Activated CD4-positive, alpha-beta T cell treated with anti-CD3 and anti-CD28 coated beads, Interleukin-2, amount 10 ng/mL, durations not matched to agents 7 days and 5 days (primary cell): ENCODE data around the gene IMMT. TPM values are rescaled to one million over a fixed set of nuclear protein-coding genes. Genes with fewer than 3 reads are reported as not detected.

Experiments
- CTCF ChIA-PET: fragments of 350-600 bp; sonication (Branson Sonifier 250); formaldehyde crosslinking; loops from one replicate; lab custom pipeline; 2021; ENCODE audit warnings: antibody characterized with exemption; lab: Charles Lee
- POLR2A ChIA-PET: fragments of 350-600 bp; sonication (Branson Sonifier 250); formaldehyde crosslinking; loops from one replicate; lab custom pipeline; 2021; ENCODE audit warnings: antibody characterized with exemption; lab: Charles Lee
- DNase-seq: peaks from one replicate; pipeline ENCODE4 v3.0.0-alpha.2; 2020
- H3K27ac Mint-ChIP-seq: one replicate; pipeline ENCODE4 v1.8.0; 2021; ENCODE audit warnings: mild to moderate bottlenecking, moderate library complexity, mixed read lengths
- H3K27me3 Mint-ChIP-seq: one replicate; pipeline ENCODE4 v1.8.0; 2021; ENCODE audit warnings: mixed read lengths
- H3K36me3 Mint-ChIP-seq: one replicate; pipeline ENCODE4 v1.8.0; 2021; ENCODE audit warnings: low read depth, mixed read lengths
- H3K4me1 Mint-ChIP-seq: one replicate; pipeline ENCODE4 v1.8.0; 2021; ENCODE audit warnings: mixed read lengths
- H3K4me3 Mint-ChIP-seq: one replicate; pipeline ENCODE4 v1.8.0; 2021; ENCODE audit warnings: mild to moderate bottlenecking, moderate library complexity, mixed read lengths
- H3K9me3 Mint-ChIP-seq: one replicate; pipeline ENCODE4 v1.8.0; 2021; ENCODE audit warnings: mixed read lengths
- total RNA-seq, 2 experiments: library from RNA; stranded (reverse); gene quantifications; one replicate each; pipeline ENCODE4 v1.2.3, GENCODE V29; 2021

Gene IMMT
- total RNA-seq, 2 experiments from 2014 or later: 130 to 135 TPM

DNA sequence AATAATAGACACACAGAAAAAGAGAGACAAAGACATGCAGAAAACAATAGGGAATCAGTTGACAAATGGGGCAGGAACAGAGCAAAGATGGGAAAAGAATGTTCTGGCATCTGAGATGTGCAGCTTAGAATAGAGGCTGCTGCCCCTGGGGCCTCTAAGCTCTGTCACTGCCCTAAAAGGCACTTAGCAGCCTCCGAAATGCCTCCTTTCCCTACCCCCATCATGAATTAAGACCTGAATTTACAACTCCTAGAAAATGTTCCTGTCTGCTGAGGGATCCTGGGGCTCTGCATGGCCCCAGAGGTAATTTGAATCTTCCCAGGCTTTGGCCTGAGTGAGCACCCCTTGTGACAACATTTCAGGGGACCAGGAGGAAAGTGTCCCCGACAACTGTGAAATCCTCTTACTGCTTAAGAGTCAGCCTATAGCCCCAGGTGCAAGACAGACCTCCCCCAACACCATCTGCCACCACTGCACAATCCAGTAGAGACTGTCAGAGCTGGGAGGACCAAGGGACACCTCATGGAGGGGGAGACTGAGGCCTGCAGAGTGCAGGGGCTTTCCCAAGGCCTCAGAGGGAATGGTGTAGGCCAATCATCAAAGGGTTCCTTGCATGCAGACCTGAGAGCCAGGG, 28.8 kb upstream of the IMMT start:
- no peaks in the 10 kb centered on the region for H3K27me3 Mint-ChIP-seq
- H3K27ac Mint-ChIP-seq: peak overlapping the region; percentile 81
- CTCF ChIA-PET: interaction anchor here (0.7 kb wide), 2 partner anchors 16 to 393 kb away, joined by 3 to 5 read pairs; no protein-coding TSS in a partner anchor
- POLR2A ChIA-PET: no interaction called here
- peaks cover 34% of the 10 kb centered on the region for H3K4me1 Mint-ChIP-seq
- H3K36me3 Mint-ChIP-seq: no peaks in the 10 kb centered on the region
- no peak overlapping the region for H3K4me3 Mint-ChIP-seq
- no peaks in the 10 kb centered on the region for H3K9me3 Mint-ChIP-seq
- DNase-seq: no peak

DNA sequence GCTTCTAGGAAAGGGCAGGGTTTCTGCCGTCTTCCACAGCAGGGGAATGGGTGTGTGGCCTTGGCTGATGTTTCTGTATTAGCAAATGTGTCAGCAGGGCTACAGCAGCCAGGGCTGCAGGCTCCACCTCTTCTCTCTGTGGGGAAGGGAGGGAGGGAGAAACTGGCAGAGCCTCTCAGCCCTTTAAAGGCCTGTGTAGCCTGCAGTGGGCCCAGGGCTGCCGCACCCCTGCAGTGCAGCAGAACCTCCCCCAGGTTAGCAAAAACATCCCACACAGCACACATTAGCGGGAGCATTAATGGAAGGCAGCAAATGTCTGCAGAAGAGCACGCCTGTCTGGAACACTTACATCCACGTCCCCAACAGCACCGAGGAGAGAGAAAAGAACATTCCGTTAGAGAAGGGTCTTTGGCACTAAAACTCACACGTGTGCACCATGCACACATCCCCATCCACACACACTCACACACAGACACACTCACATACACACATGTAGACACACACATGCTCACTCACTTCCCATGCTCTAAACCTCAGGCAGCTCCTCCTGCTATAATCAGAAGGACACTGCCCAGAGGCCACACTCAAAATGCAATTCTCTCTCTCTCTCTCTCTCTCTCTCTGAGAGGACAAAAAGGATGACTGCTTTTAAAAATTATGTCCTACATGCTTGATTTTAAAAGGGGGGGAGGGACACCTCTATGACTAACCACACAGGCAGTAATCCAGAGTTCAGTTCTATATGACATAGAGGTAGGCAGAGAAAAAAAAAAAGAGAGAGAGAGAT, 28.1 kb upstream of the IMMT start:
- CTCF ChIA-PET: interaction anchor here (0.7 kb wide), 2 partner anchors 15 to 393 kb away, joined by 3 to 5 read pairs; no protein-coding TSS in a partner anchor

DNA sequence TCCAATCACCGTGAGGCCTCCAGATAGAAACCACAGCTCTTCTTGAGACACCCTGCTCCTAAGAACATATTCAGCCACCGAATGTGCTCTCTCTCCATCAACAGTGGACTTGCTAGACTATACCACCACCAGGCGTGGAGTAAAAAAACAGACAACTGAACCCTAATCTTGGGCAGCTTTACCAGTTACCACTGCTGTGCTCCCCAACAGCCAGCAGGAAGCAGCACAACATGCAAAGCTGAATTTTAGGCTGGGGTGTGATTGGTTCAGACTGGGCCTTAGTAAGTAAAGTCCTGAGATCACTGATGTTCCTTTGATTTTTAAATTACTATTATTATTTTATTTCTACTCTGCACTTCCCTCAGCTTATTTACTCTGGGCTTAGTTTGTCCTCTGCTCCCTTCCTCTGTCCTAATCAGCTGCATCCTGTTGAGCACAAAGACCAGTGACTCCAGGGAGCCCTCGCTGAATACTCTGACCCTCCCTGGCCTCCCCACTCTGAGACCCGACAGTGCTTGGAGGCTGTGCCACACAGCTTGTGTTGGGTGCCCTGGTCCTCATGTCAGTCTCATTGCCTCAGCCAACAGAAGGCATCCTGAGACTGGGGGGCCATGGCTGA, 25.9 kb upstream of the IMMT start:
- POLR2A ChIA-PET: no interaction called here
- DNase-seq: peak; percentile 70
- Mint-ChIP-seq H3K9me3 (peaks cover 7% of the 10 kb centered on the region), H3K27ac (no peak overlapping the region), H3K27me3 (no peaks in the 10 kb centered on the region), H3K36me3 (peaks cover 7% of the 10 kb centered on the region), H3K4me1 (peaks cover 56% of the 10 kb centered on the region), H3K4me3 (no peak overlapping the region)
- CTCF ChIA-PET: interaction anchor here (0.9 to 1.9 kb wide), 10 partner anchors 12 to 222 kb away, joined by 3 to 6 read pairs (median 4); no protein-coding TSS in a partner anchor

More for the DNA sequence above, 28.1 kb upstream of the IMMT start:
- H3K27me3 Mint-ChIP-seq: no peaks in the 10 kb centered on the region
- peak overlapping the region; percentile 81 for H3K27ac Mint-ChIP-seq
- peaks cover under 1% of the 10 kb centered on the region for H3K9me3 Mint-ChIP-seq
- DNase-seq: no peak
- no peak overlapping the region for H3K4me3 Mint-ChIP-seq
- POLR2A ChIA-PET: no interaction called here
- peaks cover 41% of the 10 kb centered on the region for H3K4me1 Mint-ChIP-seq
- H3K36me3 Mint-ChIP-seq: no peaks in the 10 kb centered on the region

DNA sequence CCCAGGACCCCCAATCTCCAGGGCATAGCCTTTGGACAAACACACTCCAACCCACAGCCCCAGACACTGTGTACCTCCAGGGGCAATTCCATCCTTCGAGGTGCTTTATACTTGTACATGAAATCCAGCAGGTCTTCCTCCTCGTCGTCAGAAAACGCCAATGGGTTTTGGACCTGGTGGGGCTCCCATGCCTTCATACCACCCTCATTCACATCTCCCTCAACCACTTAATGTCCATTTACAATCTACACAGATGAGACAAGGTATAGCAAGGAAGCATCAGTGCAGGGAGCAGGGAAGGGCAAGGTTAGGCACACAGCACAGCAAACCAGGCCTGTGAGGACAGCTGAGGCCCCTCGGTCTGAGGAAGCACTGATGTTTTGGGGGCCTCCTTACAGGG, 24.6 kb upstream of the IMMT start:
- H3K36me3 Mint-ChIP-seq: peaks cover 7% of the 10 kb centered on the region
- ChIA-PET POLR2A (no interaction called here), CTCF (interaction anchor here (1.3 kb wide), 1 partner anchor 20 kb away, joined by 3 read pairs; no protein-coding TSS in a partner anchor)
- H3K4me3 Mint-ChIP-seq: no peak overlapping the region
- peaks cover 7% of the 10 kb centered on the region for H3K9me3 Mint-ChIP-seq
- H3K4me1 Mint-ChIP-seq: peaks cover 46% of the 10 kb centered on the region
- H3K27ac Mint-ChIP-seq: no peak overlapping the region
- DNase-seq: no peak
- no peaks in the 10 kb centered on the region for H3K27me3 Mint-ChIP-seq

DNA sequence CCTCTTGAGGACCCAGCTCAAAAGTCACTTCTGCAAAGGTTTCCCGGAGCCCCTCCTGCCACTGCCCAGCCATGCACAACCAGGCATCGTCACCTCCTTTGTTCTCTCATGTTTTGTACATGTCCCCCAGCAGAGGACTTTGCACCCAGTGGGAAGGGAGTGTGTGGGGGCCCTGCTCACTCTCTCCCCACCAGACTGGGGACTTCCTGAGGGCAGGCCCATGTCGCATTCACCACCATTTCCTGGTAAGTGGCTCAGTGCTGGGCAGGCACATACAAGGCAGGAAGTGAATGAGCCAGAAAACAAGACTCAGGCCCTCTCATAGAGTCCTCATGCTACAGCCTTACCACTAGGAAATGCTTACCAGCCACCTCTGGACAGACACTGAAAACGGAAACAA, 22.9 kb upstream of the IMMT start:
- ChIA-PET CTCF (no interaction called here), POLR2A (interaction anchor here (0.6 kb wide), 1 partner anchor 37 kb away, joined by 3 read pairs; no protein-coding TSS in a partner anchor)
- Mint-ChIP-seq H3K27me3 (no peaks in the 10 kb centered on the region), H3K9me3 (peaks cover 7% of the 10 kb centered on the region), H3K36me3 (peaks cover 14% of the 10 kb centered on the region), H3K27ac (peak overlapping the region; percentile 50), H3K4me1 (peaks cover 32% of the 10 kb centered on the region), H3K4me3 (no peak overlapping the region)
- DNase-seq: no peak

DNA sequence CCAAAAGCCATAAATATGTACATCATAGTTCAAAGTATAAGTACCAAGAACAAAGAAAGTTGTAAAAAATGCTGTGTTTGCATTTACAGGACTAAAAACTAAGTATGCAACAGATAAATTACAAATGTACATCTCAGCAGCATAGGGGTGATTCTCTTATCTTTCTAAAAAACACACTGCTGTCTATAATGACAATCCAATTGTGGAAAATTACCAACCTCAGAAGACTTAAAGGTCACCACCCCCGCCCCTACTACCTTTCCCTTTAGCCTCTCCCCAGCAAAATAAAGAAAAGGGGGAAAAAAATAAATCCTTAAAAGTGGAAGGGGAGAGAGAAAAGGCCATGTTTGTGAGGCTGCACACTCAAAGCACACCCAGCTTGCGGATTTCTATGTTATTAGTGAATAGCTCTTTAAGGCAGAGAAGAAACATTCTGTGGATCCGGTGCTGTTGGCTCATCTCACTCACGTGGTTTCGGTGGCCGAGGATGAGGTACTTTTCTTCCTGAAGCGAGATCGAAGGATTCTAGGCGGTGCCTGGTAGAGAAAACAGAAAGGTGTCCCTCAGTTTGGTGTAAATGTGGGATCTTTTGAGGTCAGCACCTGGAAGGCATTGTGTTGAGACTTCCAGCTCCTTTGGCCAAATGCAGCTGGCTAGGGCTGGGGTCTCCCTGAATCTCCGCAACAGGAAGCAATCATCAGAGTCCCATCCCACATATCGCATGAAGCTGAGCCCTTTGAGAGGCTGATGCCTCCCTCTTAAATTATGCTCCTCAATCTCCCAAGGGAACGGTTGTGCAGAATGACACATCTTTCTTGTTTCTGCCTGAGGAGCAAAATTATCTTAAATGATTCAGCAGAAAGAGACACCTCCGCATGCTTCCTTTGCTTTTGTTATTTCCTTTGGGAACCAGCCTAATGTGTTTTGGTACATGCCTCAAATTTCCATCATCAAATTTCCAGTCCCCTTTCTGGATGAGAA, 21.6 kb upstream of the IMMT start:
- ChIA-PET POLR2A (no interaction called here), CTCF (interaction anchor here (1.6 kb wide), 1 partner anchor 12 kb away, joined by 6 read pairs; no protein-coding TSS in a partner anchor)
- H3K36me3 Mint-ChIP-seq: peaks cover 21% of the 10 kb centered on the region
- peaks cover 32% of the 10 kb centered on the region for H3K4me1 Mint-ChIP-seq
- H3K27me3 Mint-ChIP-seq: no peaks in the 10 kb centered on the region
- H3K4me3 Mint-ChIP-seq: no peak overlapping the region
- no peak for DNase-seq
- H3K27ac Mint-ChIP-seq: peak overlapping the region; percentile 5
- H3K9me3 Mint-ChIP-seq: peaks cover 7% of the 10 kb centered on the region

DNA sequence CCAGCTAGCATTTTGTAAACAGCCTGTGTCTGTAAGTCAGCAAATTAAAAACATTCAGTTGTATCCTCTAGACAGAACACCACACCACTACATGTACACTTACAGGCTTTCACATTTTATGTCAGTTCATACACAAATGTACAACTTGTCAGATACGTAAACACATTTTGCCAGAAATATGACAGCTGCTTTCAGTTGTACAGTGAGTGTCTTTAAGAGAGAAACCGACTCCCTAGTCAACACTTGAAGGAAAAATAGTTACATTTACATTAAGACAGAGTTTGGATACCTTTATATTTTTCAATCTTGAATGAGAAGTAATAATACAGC, 19.2 kb upstream of the IMMT start:
- peaks cover 7% of the 10 kb centered on the region for H3K9me3 Mint-ChIP-seq
- peaks cover 25% of the 10 kb centered on the region for H3K4me1 Mint-ChIP-seq
- CTCF ChIA-PET: interaction anchor here (1.9 kb wide), 1 partner anchor 14 kb away, joined by 5 read pairs; no protein-coding TSS in a partner anchor
- no peak for DNase-seq
- POLR2A ChIA-PET: no interaction called here
- H3K36me3 Mint-ChIP-seq: peaks cover 41% of the 10 kb centered on the region
- no peaks in the 10 kb centered on the region for H3K27me3 Mint-ChIP-seq
- no peak overlapping the region for H3K4me3 Mint-ChIP-seq
- H3K27ac Mint-ChIP-seq: no peak overlapping the region

DNA sequence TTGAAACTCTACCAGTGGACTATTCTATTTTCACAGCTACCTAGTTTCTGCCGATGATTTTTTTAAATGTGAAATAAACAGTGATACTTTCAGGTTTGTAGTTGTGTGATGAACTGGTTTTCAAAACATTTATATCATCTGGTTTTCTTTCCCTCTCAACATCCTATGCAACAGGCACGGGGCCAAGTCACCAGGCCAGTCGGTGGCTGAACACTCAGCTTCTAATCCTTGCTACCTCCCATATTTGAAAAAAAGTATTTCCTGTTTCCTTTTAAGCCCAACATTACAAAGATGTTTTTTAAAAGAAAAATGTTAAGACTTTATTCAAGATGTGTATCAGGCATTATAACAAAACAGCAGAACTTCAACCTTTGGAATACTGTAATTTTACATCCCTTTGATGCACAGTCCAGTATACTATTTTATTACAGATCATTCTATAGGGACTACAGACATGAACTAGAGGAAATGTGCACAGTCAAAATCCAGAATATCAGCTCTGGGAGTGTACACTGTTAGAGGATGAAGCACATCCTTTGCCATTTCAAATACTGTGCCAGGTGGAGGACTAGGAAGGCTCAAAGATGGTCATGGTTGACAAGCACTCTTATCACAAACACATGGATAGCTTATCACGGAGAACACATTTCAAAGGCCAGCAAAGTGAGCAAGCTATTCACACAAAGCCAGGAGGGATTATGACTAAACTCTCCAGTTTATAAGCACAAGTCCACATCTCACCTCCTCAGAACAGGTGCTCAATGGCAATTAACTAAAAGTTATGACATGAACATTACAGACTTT, 18.6 kb upstream of the IMMT start:
- peaks cover 7% of the 10 kb centered on the region for H3K9me3 Mint-ChIP-seq
- ChIA-PET POLR2A (interaction anchor here (0.7 kb wide), 1 partner anchor 336 kb away, joined by 3 read pairs; no protein-coding TSS in a partner anchor), CTCF (interaction anchor here (1.9 kb wide), 1 partner anchor 13 kb away, joined by 5 read pairs; no protein-coding TSS in a partner anchor)
- DNase-seq: no peak
- H3K27ac Mint-ChIP-seq: no peak overlapping the region
- H3K4me3 Mint-ChIP-seq: no peak overlapping the region
- H3K27me3 Mint-ChIP-seq: no peaks in the 10 kb centered on the region
- peaks cover 24% of the 10 kb centered on the region for H3K4me1 Mint-ChIP-seq
- peaks cover 43% of the 10 kb centered on the region for H3K36me3 Mint-ChIP-seq

DNA sequence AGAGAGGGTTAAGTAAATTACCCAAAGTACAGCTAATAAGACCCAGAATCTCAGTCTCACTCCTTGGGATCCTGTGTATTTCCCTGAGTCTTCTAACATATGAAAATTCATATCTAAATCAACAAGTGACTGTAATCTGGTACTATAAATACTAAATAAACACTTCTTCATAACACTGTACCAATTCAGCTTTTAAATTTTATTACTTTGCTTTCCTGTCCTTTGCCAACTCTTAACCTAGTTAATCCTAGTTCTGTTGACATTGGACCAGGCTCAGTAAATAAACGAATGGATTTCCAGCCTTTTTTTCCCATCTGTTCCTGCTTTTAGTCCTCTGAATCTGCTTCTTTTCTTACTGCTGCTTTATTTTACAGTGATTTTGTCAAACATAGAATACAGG, 17.8 kb upstream of the IMMT start:
- peaks cover 4% of the 10 kb centered on the region for H3K9me3 Mint-ChIP-seq
- no peak overlapping the region for H3K27ac Mint-ChIP-seq
- DNase-seq: no peak
- peaks cover 15% of the 10 kb centered on the region for H3K4me1 Mint-ChIP-seq
- ChIA-PET POLR2A (interaction anchor here (0.7 kb wide), 1 partner anchor 335 kb away, joined by 3 read pairs; no protein-coding TSS in a partner anchor), CTCF (interaction anchor here (1.9 kb wide), 1 partner anchor 13 kb away, joined by 5 read pairs; no protein-coding TSS in a partner anchor)
- peaks cover 46% of the 10 kb centered on the region for H3K36me3 Mint-ChIP-seq
- H3K27me3 Mint-ChIP-seq: no peaks in the 10 kb centered on the region
- no peak overlapping the region for H3K4me3 Mint-ChIP-seq

DNA sequence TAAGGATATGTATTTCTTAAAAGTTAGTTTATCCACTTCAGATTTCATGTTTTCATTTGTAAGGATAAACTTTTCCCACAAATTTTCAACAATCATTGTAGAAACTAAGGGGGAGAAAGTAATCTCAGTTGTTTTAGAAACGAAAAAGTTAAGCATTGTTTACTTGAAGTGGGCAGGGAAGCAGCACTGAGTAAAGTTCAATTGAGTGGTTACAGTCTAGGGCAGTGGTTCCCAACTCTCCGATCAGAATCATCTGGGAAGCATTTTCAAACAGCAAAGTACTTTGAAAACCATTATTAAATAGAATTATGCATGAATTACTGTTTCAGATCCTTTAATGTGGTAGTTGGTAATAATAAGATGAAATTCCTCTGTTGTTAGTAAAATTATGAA, 16.5 kb upstream of the IMMT start:
- POLR2A ChIA-PET: no interaction called here
- no peak overlapping the region for H3K27ac Mint-ChIP-seq

DNA sequence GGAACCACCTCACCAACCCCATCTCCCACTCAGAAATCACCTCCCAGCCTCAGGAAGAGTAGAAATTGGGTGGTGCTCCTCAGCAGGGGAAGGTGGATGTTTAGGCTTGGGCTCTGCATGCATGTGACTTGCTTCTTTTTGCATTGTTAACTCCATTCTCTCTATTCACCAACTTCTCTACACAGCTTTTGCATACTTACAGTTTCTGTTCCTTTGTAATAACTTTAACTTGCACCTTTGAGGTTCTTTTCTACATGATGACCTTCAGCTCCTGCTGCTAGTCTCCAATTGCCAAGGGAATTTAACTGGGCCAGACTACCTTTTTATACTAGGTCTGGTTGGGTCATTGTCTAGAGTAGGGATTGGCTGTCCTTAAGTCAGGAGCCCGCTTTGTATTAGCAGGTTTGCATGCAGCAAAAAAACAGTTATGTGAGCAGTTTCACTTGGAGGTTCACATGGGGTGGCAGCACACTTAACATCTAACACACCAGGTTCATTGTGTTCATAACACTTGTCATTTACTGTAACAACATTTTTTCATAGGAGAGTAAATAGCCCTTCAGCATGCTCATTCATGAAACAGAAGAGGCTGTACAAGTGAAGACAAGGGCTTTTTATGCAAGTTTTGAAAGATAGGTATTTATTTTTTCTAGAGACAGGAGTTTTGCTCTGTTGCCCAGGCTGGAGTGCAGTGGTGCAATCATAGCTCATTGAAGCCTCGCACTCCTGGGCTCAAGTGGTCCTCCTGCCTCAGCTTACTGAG, 16.0 kb upstream of the IMMT start:
- CTCF ChIA-PET: no interaction called here
- Mint-ChIP-seq H3K4me3 (no peak overlapping the region), H3K27ac (no peak overlapping the region), H3K9me3 (no peaks in the 10 kb centered on the region), H3K36me3 (peaks cover 52% of the 10 kb centered on the region), H3K4me1 (peaks cover 3% of the 10 kb centered on the region), H3K27me3 (no peaks in the 10 kb centered on the region)
- POLR2A ChIA-PET: no interaction called here
- DNase-seq: no peak

More for the DNA sequence above, 16.5 kb upstream of the IMMT start:
- peaks cover 7% of the 10 kb centered on the region for H3K4me1 Mint-ChIP-seq
- no peaks in the 10 kb centered on the region for H3K9me3 Mint-ChIP-seq
- no peak overlapping the region for H3K4me3 Mint-ChIP-seq
- H3K36me3 Mint-ChIP-seq: peaks cover 48% of the 10 kb centered on the region
- DNase-seq: no peak
- CTCF ChIA-PET: no interaction called here
- no peaks in the 10 kb centered on the region for H3K27me3 Mint-ChIP-seq
